ENCODE results near the gene DSTYK. TPM values are rescaled to one million over a fixed set of nuclear protein-coding genes. Genes with fewer than 3 reads are reported as not detected.

The DSTYK gene
- total RNA-seq, 1 donor from 2014 or later, result 9.6 TPM

DNA sequence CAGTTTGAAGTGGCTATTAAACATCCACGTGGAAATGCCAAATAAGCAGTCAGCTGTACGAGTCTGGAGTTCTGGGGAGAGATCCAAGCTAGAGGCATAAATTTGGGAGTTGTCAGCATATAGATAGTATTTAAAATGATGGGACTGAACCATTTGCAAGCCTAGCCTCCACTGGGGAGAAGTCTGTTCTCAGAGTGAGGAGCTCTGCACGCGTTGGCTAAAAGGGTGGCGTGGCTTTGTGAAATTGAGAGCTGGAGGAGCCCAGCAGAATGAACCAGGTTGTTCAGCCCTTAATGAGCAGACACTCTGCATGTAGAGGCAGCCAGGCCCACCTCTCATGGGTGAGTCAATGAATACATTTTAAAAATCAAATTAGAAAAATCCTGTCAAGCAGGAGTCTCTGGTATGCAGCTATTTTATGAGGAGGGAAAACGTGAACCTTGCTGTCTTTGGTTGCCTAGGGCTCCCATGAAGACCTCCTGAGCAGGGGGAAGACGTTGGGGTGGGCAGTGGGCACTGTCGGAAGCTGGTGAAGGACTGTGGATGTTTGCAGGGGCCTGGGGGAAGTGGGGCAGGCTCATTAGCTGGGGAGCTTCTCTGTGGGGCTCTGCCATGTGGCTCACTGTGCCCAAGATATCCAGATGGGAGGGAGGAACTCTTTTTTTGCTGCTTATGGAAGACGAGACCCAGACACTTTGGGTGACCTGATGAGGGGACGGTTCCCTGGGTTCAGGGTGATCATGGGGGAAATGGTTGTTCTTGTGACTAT is 35.0 kb upstream of the DSTYK start:
- DNase-seq (no peak), ATAC-seq (ENCODE audit: low read depth) (no peak)
- Mint-ChIP-seq H3K27ac (no peak overlapping the region), H3K4me3 (no peak overlapping the region), H3K4me1 (no peaks in the 10 kb centered on the region), H3K9me3 (no peaks in the 10 kb centered on the region), H3K27me3 (no peaks in the 10 kb centered on the region), H3K36me3 (ENCODE audit: low read depth) (no peaks in the 10 kb centered on the region)
- TF ChIP-seq, protein P1, sequence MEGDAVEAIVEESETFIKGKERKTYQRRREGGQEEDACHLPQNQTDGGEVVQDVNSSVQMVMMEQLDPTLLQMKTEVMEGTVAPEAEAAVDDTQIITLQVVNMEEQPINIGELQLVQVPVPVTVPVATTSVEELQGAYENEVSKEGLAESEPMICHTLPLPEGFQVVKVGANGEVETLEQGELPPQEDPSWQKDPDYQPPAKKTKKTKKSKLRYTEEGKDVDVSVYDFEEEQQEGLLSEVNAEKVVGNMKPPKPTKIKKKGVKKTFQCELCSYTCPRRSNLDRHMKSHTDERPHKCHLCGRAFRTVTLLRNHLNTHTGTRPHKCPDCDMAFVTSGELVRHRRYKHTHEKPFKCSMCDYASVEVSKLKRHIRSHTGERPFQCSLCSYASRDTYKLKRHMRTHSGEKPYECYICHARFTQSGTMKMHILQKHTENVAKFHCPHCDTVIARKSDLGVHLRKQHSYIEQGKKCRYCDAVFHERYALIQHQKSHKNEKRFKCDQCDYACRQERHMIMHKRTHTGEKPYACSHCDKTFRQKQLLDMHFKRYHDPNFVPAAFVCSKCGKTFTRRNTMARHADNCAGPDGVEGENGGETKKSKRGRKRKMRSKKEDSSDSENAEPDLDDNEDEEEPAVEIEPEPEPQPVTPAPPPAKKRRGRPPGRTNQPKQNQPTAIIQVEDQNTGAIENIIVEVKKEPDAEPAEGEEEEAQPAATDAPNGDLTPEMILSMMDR (IDR thresholded peaks at IDR 0.05), result no peak
- CTCF ChIA-PET, result interaction anchor here (0.7 to 1.1 kb wide), 2 partner anchors 17 to 19 kb away, joined by 3 read pairs; partner anchors contain the start of gene TMCC2
- POLR2A ChIA-PET, result no interaction called here
- intact Hi-C loops (cut with micrococcal nuclease), result no loop called here

DNA sequence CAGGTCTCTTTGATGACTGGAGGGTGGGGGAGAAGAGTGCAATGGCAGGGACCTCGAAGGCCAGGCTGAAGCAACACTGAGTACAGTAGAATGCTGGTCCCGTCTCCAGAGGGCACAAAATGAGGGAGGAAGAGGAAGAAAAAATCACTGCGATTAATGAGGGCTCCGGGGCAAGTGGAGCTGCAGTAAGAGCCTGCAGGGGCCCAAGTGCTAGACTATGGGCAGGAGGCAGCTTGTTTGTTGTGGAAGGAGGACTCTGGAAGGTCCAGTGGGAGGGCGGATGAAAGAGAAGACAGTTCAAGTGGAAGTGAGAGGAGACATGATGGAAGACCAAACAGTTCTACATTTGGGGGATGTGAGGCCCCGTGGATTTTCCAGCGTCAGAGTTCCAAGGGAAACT is 33.6 kb upstream of the DSTYK start:
- Mint-ChIP-seq H3K27ac (no peak overlapping the region), H3K4me3 (no peak overlapping the region), H3K36me3 (ENCODE audit: low read depth) (no peaks in the 10 kb centered on the region), H3K9me3 (no peaks in the 10 kb centered on the region), H3K27me3 (no peaks in the 10 kb centered on the region), H3K4me1 (no peaks in the 10 kb centered on the region)
- CTCF ChIA-PET, result interaction anchor here (1.1 kb wide), 1 partner anchor 15 kb away, joined by 3 read pairs; no protein-coding TSS in a partner anchor
- POLR2A ChIA-PET, result interaction anchor here (0.6 kb wide), 1 partner anchor 260 kb away, joined by 12 read pairs; the partner anchor contains the start of gene CDK18
- DNase-seq (no peak), ATAC-seq (ENCODE audit: low read depth) (no peak)
- intact Hi-C loops (cut with micrococcal nuclease), result no loop called here
- TF ChIP-seq, protein P1 (IDR thresholded peaks at IDR 0.05), result no peak

DNA sequence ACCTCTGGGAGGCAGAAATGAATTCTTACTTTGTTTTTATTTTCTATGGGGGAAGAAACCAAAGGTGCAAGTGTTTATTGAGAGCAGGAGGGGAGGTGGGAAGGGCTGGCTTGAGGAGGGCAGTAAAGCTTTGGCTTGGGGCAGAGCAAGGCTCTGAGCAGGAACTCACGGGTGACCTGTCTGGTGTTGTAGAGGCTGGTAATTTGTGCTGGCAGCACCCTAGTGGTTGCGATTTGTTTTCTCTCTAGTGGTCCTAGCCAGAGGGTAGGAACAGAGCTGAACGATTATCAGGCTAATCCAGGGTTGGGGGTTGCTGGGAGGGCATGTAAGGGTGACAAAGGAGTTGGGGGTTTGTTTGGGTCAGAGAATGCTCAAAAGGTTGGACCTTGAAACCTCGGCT is 32.9 kb upstream of the DSTYK start:
- ATAC-seq (ENCODE audit: low read depth) (no peak), DNase-seq (no peak)
- Mint-ChIP-seq H3K4me1 (no peaks in the 10 kb centered on the region), H3K27me3 (peaks cover 1% of the 10 kb centered on the region), H3K4me3 (no peak overlapping the region), H3K36me3 (ENCODE audit: low read depth) (no peaks in the 10 kb centered on the region), H3K9me3 (no peaks in the 10 kb centered on the region), H3K27ac (no peak overlapping the region)
- TF ChIP-seq, protein P1 (IDR thresholded peaks at IDR 0.05), result no peak
- ChIA-PET CTCF (interaction anchor here (1.5 kb wide), 1 partner anchor 11 kb away, joined by 5 read pairs; no protein-coding TSS in a partner anchor), POLR2A (no interaction called here)
- intact Hi-C loops (cut with micrococcal nuclease), result no loop called here

DNA sequence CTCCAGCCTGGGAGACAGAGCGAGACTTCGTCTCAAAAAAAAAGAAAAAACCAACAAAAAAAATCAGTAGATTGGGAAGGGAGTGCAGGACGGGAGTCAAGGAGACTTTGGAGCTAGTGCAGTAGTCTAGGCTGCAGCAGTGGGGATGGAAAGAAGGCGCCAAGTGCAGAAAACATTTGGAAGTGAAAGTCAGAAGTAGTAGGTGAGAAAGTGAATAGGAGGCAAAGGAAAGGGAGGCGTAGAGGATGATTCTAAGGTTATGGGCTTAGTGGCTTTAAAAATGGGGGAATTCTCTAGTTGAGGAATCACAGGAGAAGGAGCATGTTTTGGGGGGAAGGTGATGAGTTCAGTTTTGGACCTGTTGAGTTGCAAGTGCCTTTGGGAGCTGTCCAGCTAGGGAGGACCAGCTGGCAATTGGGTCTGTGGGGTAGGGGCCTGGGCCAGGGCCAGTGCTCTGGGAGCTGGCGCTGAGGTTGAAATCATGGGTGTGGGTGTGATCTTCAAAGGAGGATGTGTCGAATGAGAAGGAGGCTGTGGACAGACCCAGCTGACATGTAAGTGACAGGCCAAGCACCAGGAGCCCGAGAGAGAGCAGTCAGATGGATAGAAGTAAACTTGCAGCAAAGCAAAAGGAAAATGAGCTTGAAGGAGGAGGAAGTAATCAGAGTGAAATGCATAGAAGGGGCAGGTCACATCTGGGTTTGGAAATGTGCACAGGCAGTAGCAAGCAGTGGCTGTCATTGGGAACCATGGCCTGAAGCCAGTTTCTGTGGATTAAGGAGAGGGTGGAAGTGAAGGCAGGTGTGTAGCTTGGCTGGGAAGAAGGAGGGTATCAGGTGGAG is 32.1 kb upstream of the DSTYK start:
- Mint-ChIP-seq H3K9me3 (no peaks in the 10 kb centered on the region), H3K4me1 (no peaks in the 10 kb centered on the region), H3K27ac (no peak overlapping the region), H3K27me3 (peaks cover 2% of the 10 kb centered on the region), H3K36me3 (ENCODE audit: low read depth) (no peaks in the 10 kb centered on the region), H3K4me3 (no peak overlapping the region)
- CTCF ChIA-PET, result interaction anchor here (1.5 kb wide), 1 partner anchor 12 kb away, joined by 5 read pairs; no protein-coding TSS in a partner anchor
- intact Hi-C loops (cut with micrococcal nuclease), result no loop called here
- ATAC-seq (ENCODE audit: low read depth) (no peak), DNase-seq (no peak)
- POLR2A ChIA-PET, result no interaction called here
- TF ChIP-seq, protein P1 (IDR thresholded peaks at IDR 0.05), result no peak
